ENCODE measurements around the gene ANKRD12.
"Not testable (repeated sequence)": the region's sequence is repeated elsewhere in the genome, so short reads cannot be mapped to it uniquely, and the experiment has no call there.

The ANKRD12 gene

DNA sequence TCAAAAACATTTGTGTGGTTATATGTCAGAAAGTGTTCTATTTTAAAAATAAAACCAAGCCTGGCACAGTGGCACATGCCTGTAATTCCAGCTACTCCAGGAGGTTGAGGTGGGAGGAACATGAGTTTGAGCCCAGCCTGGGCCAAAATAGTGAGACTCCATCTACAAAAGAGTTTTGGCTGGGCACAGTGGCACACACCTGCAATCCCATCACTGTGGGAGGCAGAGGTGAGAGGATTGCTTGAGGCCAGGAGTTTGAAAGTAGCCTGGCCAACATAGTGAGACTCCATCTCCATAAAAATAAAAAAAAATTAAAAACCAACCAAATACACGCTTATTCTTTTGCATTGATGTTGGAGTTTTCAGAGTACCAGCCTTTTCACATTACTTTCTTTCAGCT lies 9.6 kb downstream of the ANKRD12 start:
- DNase-seq (ENCODE audit: low read depth) = no peak

GRCh38 chr18:9147440-9148202 lies 11.0 kb downstream of the ANKRD12 start:
- no peak for DNase-seq (ENCODE audit: low read depth)

- no peak for DNase-seq (ENCODE audit: low read depth)
Observed at GRCh38 chr18:9148203-9148552, 11.6 kb downstream of the ANKRD12 start.

GRCh38 chr18:9150121-9150520 lies 13.5 kb downstream of the ANKRD12 start:
- no peak for DNase-seq (ENCODE audit: low read depth)

- DNase-seq (ENCODE audit: low read depth) = no peak
Observed at GRCh38 chr18:9153256-9153655, 16.7 kb downstream of the ANKRD12 start.

- no peak for DNase-seq (ENCODE audit: low read depth)
Observed at GRCh38 chr18:9156604-9157249, 20.1 kb downstream of the ANKRD12 start.

DNA sequence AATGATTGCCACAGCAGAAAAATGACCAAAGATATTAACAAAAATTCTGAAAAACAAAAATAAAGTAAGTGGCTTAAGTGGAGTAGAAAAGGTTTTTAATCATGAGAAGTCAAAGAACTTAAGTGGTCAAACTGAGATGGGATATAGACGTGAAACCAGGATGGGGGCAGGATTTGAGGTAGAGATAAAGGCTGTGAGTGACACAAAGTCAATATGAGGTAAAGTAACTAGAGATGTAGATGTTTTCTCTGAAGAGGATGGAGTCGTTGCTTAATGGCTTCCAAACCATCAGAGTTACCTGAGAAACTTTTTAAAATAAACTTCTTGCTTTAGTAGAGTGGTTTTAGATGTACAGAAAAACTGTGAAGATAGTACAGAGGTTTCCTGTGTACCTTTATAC lies 21.2 kb downstream of the ANKRD12 start:
- DNase-seq (ENCODE audit: low read depth) = no peak

GRCh38 chr18:9160014-9160413 lies 23.4 kb downstream of the ANKRD12 start:
- DNase-seq (ENCODE audit: low read depth) = no peak

DNA sequence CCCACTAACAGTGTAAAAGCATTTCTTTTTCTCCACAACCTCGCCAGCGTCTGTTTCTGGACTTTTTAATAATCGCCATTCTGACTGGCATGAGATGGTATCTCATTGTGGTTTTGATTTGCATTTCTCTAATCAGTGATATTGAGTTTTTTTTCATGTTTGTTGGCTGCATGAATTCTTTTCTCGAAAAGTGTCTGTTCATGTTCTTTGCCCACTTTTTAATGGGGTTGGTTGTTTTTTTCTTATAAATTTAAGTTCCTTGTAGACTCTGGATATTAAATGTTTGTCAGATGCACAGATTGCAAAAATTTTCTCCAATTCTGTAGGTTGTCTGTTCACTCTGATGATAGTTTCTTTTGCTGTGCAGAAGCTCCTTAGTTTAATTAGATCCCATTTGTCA lies 26.1 kb downstream of the ANKRD12 start:
- not testable (repeated sequence) for DNase-seq (ENCODE audit: low read depth)

DNA sequence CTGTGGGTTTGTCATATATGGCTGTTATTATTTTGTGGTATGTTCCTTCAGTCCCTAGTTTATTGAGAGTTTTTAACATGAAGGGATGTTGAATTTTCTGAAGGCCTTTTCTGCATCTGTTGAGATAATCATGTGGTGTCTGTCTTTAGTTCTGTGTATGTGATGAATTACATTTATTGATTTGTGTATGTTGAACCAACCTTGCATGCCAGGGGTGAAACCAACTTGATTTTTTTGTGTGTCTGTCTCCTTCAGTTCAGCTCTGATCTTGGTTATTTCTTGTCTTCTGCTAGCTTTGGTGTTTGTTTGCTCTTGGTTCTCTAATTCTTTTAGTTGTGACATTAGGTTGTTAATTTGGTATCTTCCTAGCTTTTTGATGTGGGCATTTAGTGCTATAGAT lies 27.6 kb downstream of the ANKRD12 start:
- DNase-seq (ENCODE audit: low read depth) = not testable (repeated sequence)

GRCh38 chr18:9165883-9166282 lies 29.3 kb downstream of the ANKRD12 start:
- not testable (repeated sequence) for DNase-seq (ENCODE audit: low read depth)

- not testable (repeated sequence) for DNase-seq (ENCODE audit: low read depth)
Observed at GRCh38 chr18:9169515-9169914, 32.9 kb downstream of the ANKRD12 start.

GRCh38 chr18:9171919-9172318 lies 35.3 kb downstream of the ANKRD12 start:
- DNase-seq (ENCODE audit: low read depth) = not testable (repeated sequence)

DNA sequence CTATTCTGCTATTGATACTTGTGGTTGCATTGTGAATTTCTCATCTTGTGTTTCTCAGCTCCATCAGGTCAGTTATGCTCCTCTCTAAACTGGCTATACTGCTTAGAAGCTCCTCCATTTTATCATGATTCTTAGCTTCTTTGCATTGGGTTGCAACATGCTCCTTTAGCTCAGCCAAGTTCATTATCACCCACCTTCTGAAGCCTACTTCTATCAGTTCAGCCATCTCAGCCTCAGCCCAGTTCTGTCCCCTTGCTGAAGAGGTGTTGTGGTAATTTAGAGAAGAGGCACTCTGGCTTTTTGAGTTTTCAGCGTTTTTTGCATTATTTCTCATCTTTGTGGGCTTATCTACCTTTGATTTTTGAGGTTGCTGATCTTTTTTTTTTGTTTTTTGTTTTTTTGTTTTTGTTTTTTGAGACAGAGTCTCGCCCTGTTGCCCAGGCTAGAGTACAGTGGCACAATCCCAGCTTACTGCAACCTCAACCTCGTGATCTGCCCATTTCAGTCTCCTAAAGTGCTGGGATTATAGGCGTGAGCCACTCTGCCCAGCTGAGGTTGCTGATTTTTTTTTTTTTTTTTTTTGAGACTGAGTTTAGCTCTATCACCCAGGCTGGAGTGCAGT lies 36.0 kb downstream of the ANKRD12 start:
- no peak for DNase-seq (ENCODE audit: low read depth)

DNA sequence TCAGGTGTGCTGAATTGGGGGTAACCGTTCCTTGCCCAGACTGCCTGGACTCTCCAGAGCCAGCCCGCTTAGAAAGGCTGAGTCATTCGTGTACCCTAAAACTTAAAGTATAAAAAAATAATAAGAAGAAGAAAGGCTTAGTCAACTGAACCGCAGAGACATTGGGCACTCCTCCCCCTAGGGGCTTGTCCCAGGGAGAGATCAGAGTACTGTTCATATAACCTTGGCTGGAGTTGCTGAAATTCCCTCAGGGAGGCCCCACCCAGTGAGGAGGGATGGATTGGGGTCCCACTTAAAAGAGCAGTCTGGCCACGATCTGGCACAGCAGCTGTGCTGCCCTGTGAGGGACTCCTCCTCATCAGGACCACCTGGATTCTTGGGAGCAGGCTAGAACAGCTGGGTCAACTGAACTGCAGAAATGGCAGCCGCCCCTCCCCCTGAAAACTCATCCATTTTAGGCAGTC lies 37.2 kb downstream of the ANKRD12 start:
- DNase-seq (ENCODE audit: low read depth) = no peak

- no peak for DNase-seq (ENCODE audit: low read depth)
Observed at GRCh38 chr18:9174302-9174701, 37.7 kb downstream of the ANKRD12 start.

DNA sequence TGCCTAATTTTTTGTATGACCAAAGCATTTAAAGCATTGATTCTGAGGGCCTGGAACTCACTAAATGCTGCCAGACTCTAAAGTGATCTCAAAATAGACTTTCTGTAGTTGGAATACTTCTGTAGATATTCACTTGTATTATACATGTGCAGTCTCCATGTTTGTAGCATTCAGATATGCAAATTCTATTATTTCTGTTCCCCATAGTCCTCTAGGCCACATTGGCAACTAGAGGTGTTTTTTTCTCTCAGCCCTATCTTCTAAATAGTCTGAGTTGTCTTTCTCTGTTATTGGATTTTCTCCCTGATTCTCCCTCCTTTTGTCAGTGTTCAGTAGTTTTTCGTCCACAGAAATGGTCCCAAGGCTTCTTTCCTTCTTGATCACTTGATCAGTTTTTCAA lies 38.5 kb downstream of the ANKRD12 start:
- no peak for DNase-seq (ENCODE audit: low read depth)

GRCh38 chr18:9177031-9177430 lies 40.5 kb downstream of the ANKRD12 start:
- DNase-seq (ENCODE audit: low read depth) = no peak

GRCh38 chr18:9177466-9177865 lies 40.9 kb downstream of the ANKRD12 start:
- no peak for DNase-seq (ENCODE audit: low read depth)

- DNase-seq (ENCODE audit: low read depth) = no peak
Observed at GRCh38 chr18:9178557-9178956, 42.0 kb downstream of the ANKRD12 start.

GRCh38 chr18:9181275-9181674 lies 44.7 kb downstream of the ANKRD12 start:
- DNase-seq (ENCODE audit: low read depth) = no peak

DNA sequence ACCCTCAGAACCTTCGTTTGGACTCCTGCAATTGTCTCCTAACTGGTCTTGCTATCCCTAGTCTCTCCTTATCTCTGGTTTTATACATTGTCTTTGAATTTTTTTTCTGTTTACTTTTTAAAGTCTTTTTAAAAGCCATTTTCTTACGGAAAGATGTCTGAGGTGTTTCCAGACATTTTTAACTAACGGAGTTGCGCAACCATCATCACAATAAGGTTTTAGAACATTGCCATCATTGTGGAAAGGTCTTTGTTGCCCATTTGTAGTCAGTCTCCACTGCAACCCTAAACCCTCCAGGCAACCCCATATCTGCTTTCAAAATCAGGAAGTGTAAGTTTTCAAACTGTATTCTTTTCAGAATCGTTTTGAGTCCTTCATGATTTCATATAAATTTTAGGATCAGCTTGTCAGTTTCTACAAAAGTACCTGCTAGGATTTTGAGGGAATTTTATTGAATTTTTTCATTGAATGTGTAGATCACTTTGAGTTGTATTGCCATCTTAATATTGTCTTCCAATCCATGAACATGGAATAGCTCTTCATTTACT lies 46.3 kb downstream of the ANKRD12 start:
- no peak for DNase-seq (ENCODE audit: low read depth)

Data from stimulated activated CD8-positive, alpha-beta memory T cell treated with anti-CD3 and anti-CD28 coated beads, Interleukin-7, amount 100 ng/mL, for 24 hours (primary cell).